Activated naive CD8-positive, alpha-beta T cell treated with anti-CD3 and anti-CD28 coated beads for 36 hours (primary cell): Measurements from ENCODE around the gene PPP1R12A. TPM values are rescaled to one million over a fixed set of nuclear protein-coding genes. Genes with fewer than 3 reads are reported as not detected.
"Not testable (repeated sequence)": the region's sequence is repeated elsewhere in the genome, so short reads cannot be mapped to it uniquely, and the experiment has no call there.

Experiments
- DNase-seq: peaks from one replicate; pipeline ENCODE4 v3.0.0; 2021
- H3K27ac Mint-ChIP-seq: one replicate; pipeline ENCODE4 v1.8.0; 2022; ENCODE audit warnings: mild to moderate bottlenecking, moderate library complexity, mixed read lengths
- H3K27me3 Mint-ChIP-seq: one replicate; pipeline ENCODE4 v1.8.0; 2022; ENCODE audit warnings: mild to moderate bottlenecking, mixed read lengths
- H3K36me3 Mint-ChIP-seq: one replicate; pipeline ENCODE4 v1.8.0; 2021; ENCODE audit warnings: mild to moderate bottlenecking, mixed read lengths
- H3K4me1 Mint-ChIP-seq: one replicate; pipeline ENCODE4 v1.8.0; 2021; ENCODE audit warnings: mixed read lengths
- H3K4me3 Mint-ChIP-seq: one replicate; pipeline ENCODE4 v1.8.0; 2022; ENCODE audit warnings: mild to moderate bottlenecking, moderate library complexity, mixed read lengths
- H3K9me3 Mint-ChIP-seq: one replicate; pipeline ENCODE4 v1.8.0; 2022; ENCODE audit warnings: mixed read lengths
- total RNA-seq, 2 experiments: library from RNA; stranded (reverse); gene quantifications; one replicate each; pipeline ENCODE4 v1.2.3, GENCODE V29; 2021

The PPP1R12A gene
- total RNA-seq, 2 experiments from 2014 or later, result 58.6 to 63.4 TPM

- DNase-seq, result no peak
- no peaks in the 10 kb centered on the region for H3K27me3 Mint-ChIP-seq
- no peaks in the 10 kb centered on the region for H3K9me3 Mint-ChIP-seq
- no peak overlapping the region for H3K4me3 Mint-ChIP-seq
- peaks cover 21% of the 10 kb centered on the region for H3K36me3 Mint-ChIP-seq
- H3K27ac Mint-ChIP-seq, result no peak overlapping the region
- H3K4me1 Mint-ChIP-seq, result peaks cover 20% of the 10 kb centered on the region
Observed at GRCh38 chr12:79826267-79827128, 108.4 kb downstream of the PPP1R12A start.

GRCh38 chr12:79822475-79822874 is 112.4 kb downstream of the PPP1R12A start:
- Mint-ChIP-seq H3K9me3 (no peaks in the 10 kb centered on the region), H3K4me1 (peaks cover 18% of the 10 kb centered on the region), H3K4me3 (no peak overlapping the region), H3K27me3 (no peaks in the 10 kb centered on the region), H3K27ac (no peak overlapping the region), H3K36me3 (peaks cover 28% of the 10 kb centered on the region)
- no peak for DNase-seq

DNA sequence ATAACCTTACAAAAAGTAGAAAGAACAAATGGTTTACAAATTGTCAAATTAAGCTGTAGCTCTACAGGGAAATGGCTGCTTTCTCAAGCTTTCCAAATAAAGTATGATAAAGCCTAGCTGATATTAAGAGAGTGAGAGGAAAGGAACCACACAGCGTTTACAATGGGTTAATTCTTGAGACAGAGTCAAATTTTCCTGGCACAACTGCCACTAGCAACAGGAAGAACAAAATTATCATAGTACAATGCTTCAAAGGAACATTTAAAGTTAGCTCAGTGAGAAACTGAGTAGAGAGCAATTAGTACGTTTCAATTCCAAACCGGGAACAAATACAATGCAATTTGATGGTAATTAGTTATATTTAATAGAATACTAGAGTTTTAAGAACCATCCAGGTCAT is 116.0 kb downstream of the PPP1R12A start:
- Mint-ChIP-seq H3K27ac (peak overlapping the region; percentile 42), H3K9me3 (no peaks in the 10 kb centered on the region), H3K36me3 (peaks cover 45% of the 10 kb centered on the region), H3K4me1 (peaks cover 9% of the 10 kb centered on the region), H3K27me3 (no peaks in the 10 kb centered on the region), H3K4me3 (no peak overlapping the region)
- DNase-seq, result no peak

GRCh38 chr12:79784366-79785065 is 150.4 kb downstream of the PPP1R12A start:
- H3K27me3 Mint-ChIP-seq, H3K9me3 Mint-ChIP-seq, DNase-seq, H3K4me3 Mint-ChIP-seq: not testable (repeated sequence)
- Mint-ChIP-seq H3K27ac (peak overlapping the region; percentile 3), H3K36me3 (peaks cover 13% of the 10 kb centered on the region), H3K4me1 (peaks cover 11% of the 10 kb centered on the region)

DNA sequence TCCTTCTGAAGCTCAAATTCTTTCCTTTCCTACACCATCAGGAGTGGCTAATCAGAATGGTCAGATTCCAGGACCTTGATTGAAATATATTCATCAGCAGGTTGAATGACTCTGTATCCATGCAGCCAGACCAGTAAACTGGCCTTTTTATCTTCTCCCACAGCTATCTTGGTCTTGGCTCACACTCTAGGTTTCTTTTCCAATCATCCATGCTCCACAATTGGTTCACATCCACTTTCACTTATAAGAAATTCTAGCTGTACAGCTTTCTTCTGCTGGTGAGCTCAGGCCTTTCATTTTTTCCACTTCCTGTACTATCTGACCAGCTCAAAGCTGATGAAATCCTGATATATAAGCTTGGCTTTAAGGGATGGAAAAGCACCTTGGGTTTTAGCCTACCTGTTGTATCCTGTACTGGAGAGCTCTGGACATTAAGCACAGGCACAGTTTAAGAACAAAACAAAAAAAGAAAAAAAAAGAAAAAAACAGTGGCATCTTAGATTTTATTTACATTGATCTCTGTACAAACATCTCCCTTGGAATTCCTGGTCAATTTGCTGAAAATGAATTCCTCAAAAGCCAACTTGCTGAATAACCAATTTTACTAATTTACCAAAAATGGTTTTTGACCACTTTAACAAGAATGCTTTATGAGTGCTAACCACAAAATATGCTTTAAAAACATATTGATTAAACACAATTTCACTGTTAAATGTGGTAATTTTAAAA is 152.6 kb downstream of the PPP1R12A start:
- Mint-ChIP-seq H3K36me3 (peaks cover 7% of the 10 kb centered on the region), H3K4me3 (no peak overlapping the region), H3K27ac (peak overlapping the region; percentile 81), H3K9me3 (no peaks in the 10 kb centered on the region), H3K27me3 (no peaks in the 10 kb centered on the region), H3K4me1 (peaks cover 7% of the 10 kb centered on the region)
- no peak for DNase-seq

- Mint-ChIP-seq H3K27ac (no peak overlapping the region), H3K4me1 (peaks cover 7% of the 10 kb centered on the region), H3K4me3 (no peak overlapping the region), H3K9me3 (no peaks in the 10 kb centered on the region), H3K27me3 (no peaks in the 10 kb centered on the region), H3K36me3 (peaks cover 9% of the 10 kb centered on the region)
- DNase-seq, result no peak
Observed at GRCh38 chr12:79778802-79779448, 156.0 kb downstream of the PPP1R12A start.

- no peak for DNase-seq
- Mint-ChIP-seq H3K4me3 (no peak overlapping the region), H3K36me3 (peaks cover 5% of the 10 kb centered on the region), H3K27me3 (no peaks in the 10 kb centered on the region), H3K27ac (no peak overlapping the region), H3K9me3 (no peaks in the 10 kb centered on the region), H3K4me1 (no peaks in the 10 kb centered on the region)
Observed at GRCh38 chr12:79776111-79776510, 158.8 kb downstream of the PPP1R12A start.

DNA sequence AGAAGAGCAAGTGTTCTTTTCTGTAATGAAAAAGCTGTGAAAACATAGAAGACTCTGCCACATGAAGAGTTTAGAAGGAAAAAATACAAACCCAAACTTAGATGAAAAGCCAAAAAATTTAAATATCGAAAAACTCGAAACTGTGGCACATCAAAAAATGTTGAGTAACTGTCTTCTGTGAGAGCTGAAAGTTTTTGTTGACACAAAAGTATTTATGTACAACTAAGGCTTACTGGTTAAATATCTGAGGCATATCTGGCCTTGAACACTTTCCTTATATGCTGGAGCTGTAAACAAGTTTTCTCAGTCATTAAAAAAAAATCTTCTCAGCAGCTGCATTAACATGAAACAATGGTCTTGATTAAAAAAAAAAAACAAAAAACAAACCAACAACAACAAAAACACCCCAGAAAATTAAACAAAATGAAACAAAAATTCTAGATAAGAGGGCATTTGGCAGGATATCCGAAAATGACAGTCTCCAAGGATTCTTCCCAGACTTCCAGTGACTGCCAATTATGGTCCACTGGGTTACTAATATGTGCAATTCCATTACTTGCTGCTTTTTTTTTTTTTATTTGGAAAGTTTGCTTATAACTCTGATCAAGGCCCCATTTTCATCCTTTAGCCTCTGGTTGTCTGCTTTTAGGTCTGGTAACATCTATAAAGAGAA is 159.4 kb downstream of the PPP1R12A start:
- Mint-ChIP-seq H3K27ac (no peak overlapping the region), H3K4me3 (no peak overlapping the region), H3K36me3 (peaks cover 5% of the 10 kb centered on the region), H3K4me1 (no peaks in the 10 kb centered on the region), H3K9me3 (no peaks in the 10 kb centered on the region), H3K27me3 (no peaks in the 10 kb centered on the region)
- no peak for DNase-seq

- no peak for DNase-seq
Observed at GRCh38 chr12:79773896-79774295, 161.0 kb downstream of the PPP1R12A start.

DNA sequence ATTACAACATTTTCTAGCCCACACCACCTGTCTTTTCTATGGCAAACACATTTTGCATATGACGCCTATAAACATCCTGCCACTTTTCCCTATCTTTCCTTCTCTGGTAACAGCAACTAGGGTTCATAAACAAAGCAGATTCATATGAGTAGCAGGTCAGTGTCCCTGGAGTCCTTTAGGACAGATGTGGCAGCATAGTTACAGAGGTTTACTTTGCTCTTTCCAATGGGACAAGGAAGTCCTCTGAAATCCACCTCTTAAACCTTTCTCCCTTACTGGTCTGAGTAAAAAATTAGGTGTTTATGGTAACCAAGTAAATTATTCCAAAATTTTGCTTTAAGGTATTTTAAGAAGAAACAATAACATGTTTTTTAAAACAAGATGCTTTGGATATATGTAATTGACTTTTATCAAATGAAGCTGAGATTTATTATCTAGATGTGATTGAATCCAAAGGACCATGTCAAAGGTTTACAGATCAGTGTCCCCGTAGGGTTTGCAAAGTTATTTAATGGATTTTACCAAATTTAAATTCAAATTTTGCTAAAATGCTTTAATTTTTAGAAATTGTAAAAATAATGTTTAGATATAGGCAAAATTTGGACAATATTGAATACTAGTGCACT is 164.9 kb downstream of the PPP1R12A start:
- Mint-ChIP-seq H3K27me3 (no peaks in the 10 kb centered on the region), H3K36me3 (peaks cover 5% of the 10 kb centered on the region), H3K4me1 (no peaks in the 10 kb centered on the region), H3K27ac (no peak overlapping the region), H3K9me3 (no peaks in the 10 kb centered on the region), H3K4me3 (no peak overlapping the region)
- no peak for DNase-seq

More at GRCh38 chr12:79773896-79774295, 161.0 kb downstream of the PPP1R12A start:
- Mint-ChIP-seq H3K27ac (no peak overlapping the region), H3K27me3 (no peaks in the 10 kb centered on the region), H3K4me1 (no peaks in the 10 kb centered on the region), H3K36me3 (peaks cover 5% of the 10 kb centered on the region), H3K9me3 (no peaks in the 10 kb centered on the region), H3K4me3 (no peak overlapping the region)

DNA sequence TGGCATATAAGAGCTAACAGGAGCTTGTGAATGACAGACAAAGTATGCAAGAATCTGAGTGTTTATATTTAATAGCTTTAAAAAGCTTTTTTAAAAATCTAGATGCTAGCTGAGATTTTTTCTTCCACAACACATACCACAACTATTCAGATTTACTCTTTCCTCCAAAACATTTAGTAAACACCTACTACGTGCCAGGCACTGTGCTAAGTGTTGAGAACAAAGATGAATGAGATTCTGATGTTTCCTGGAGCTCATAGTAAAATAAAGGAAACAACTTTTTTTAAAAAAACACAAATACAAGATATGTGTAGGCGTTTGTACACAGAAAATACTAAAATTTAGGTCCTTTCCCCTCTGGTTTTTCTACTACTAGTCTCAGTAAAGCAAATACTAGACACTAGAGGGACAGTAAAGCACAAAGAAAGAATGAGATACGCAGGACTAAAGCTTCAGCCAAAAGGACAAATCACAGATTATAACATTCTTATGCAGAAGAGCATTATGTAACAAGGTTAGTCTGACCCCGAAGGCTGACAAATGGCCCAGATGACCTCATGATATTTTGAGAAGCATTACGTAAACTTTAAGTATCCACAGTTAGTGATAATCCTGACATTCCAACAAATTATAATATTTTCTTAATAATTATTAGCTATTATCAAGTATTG is 165.6 kb downstream of the PPP1R12A start:
- Mint-ChIP-seq H3K27me3 (no peaks in the 10 kb centered on the region), H3K4me1 (no peaks in the 10 kb centered on the region), H3K4me3 (no peak overlapping the region), H3K27ac (no peak overlapping the region), H3K36me3 (peaks cover 5% of the 10 kb centered on the region), H3K9me3 (no peaks in the 10 kb centered on the region)
- no peak for DNase-seq

GRCh38 chr12:79766705-79767464 is 168.0 kb downstream of the PPP1R12A start:
- H3K27me3 Mint-ChIP-seq, result peaks cover 1% of the 10 kb centered on the region
- no peak for DNase-seq
- no peaks in the 10 kb centered on the region for H3K4me1 Mint-ChIP-seq
- H3K4me3 Mint-ChIP-seq, result no peak overlapping the region
- H3K9me3 Mint-ChIP-seq, result no peaks in the 10 kb centered on the region
- no peak overlapping the region for H3K27ac Mint-ChIP-seq
- H3K36me3 Mint-ChIP-seq, result peaks cover 2% of the 10 kb centered on the region

- no peak overlapping the region for H3K4me3 Mint-ChIP-seq
- no peaks in the 10 kb centered on the region for H3K9me3 Mint-ChIP-seq
- no peaks in the 10 kb centered on the region for H3K36me3 Mint-ChIP-seq
- no peaks in the 10 kb centered on the region for H3K4me1 Mint-ChIP-seq
- H3K27ac Mint-ChIP-seq, result no peak overlapping the region
- H3K27me3 Mint-ChIP-seq, result peaks cover 8% of the 10 kb centered on the region
- no peak for DNase-seq
Observed at GRCh38 chr12:79765157-79765556, 169.7 kb downstream of the PPP1R12A start.
